A549 (cell line): ENCODE data around the gene BANK1. TPM values are rescaled to one million over a fixed set of nuclear protein-coding genes. Genes with fewer than 3 reads are reported as not detected.

Experiments used
- ATAC-seq, 2 experiments: fragments of 200-7000 bp in 1 of 2; fragments of >200 bp in 1 of 2; cut with Nextera tagmentation in 1 of 2; cut with Tn5 transposase in 1 of 2; 3 replicates each; pipeline versions ENCODE4 v1.8.0 to v1.9.1; 2018 to 2020; ENCODE audit warnings: mild to moderate bottlenecking in 1 of 2, moderate library complexity in 1 of 2
- CTCF ChIA-PET: fragments of 300-600 bp; sonication (Branson Sonifier 250); formaldehyde crosslinking; extraction: SDS; loops from one replicate; lab custom pipeline; 2021; ENCODE audit warnings: antibody characterized with exemption, inconsistent platforms; lab: Yijun Ruan, JAX
- POLR2A ChIA-PET: fragments of 350-600 bp; formaldehyde crosslinking; extraction: SDS; loops from one replicate; lab custom pipeline; 2021; ENCODE audit warnings: antibody characterized with exemption, inconsistent platforms; lab: Yijun Ruan, JAX
- DNase-seq, 2 experiments: peaks; one replicate each; pipeline versions ENCODE4 v3.0.0 to v3.0.0-alpha.2; 2011 to 2016; ENCODE audit warnings: low read depth in 1 of 2, low spot score in 1 of 2
- FAIRE-seq: peaks from 2 replicates; lab custom pipeline; 2011; peaks lifted over from hg19 to GRCh38; lab: Jason Lieb, UNC
- H3K27ac ChIP-seq, 2 experiments: fragments of >200 bp; sonication (Bioruptor Twin); formaldehyde crosslinking; 3 replicates each; pipeline ENCODE4 v1.5.1; 2016 to 2017
- H3K4me1 ChIP-seq: fragments of >200 bp; sonication (Bioruptor Twin); formaldehyde crosslinking; 3 replicates; pipeline ENCODE4 v1.6.1; 2016
- H3K4me2 ChIP-seq: fragments of >200 bp; sonication (Bioruptor Twin); formaldehyde crosslinking; 3 replicates; pipeline ENCODE4 v1.6.1; 2016
- H3K4me3 ChIP-seq: fragments of >200 bp; sonication (Bioruptor Twin); formaldehyde crosslinking; 3 replicates; pipeline ENCODE4 v1.5.1; 2016
- H3K9me3 ChIP-seq: fragments of >200 bp; sonication (Bioruptor Twin); formaldehyde crosslinking; 3 replicates; pipeline ENCODE4 v1.6.1; 2016
- CEBPB ChIP-seq, 2 experiments: fragments of >200 bp in 1 of 2; sonication (Bioruptor Twin) in 1 of 2; formaldehyde crosslinking in 1 of 2; IDR thresholded peaks; 2 replicates each; pipeline ENCODE4 v1.6.1; 2012 to 2016
- EP300 ChIP-seq, 2 experiments: fragments of >200 bp; sonication (Bioruptor Twin); formaldehyde crosslinking; IDR thresholded peaks; 2 replicates in 1 of 2; 3 replicates in 1 of 2; pipeline ENCODE4 v1.6.1; 2016 to 2017
- HOXA7 ChIP-seq: fragments of 250-450 bp; sonication (Bioruptor Pico); IDR thresholded peaks from 2 replicates; pipeline ENCODE4 v1.5.0; 2020; ENCODE audit warnings: mild to moderate bottlenecking, moderate library complexity
- HOXB5 ChIP-seq: fragments of 250-450 bp; sonication (Bioruptor Pico); IDR thresholded peaks from 2 replicates; pipeline ENCODE4 v1.5.0; 2020; ENCODE audit warnings: mild to moderate bottlenecking, moderate library complexity
- JUN ChIP-seq, 2 experiments: fragments of >200 bp; sonication (Bioruptor Twin); formaldehyde crosslinking; IDR thresholded peaks; 2 replicates in 1 of 2; 3 replicates in 1 of 2; pipeline ENCODE4 v1.6.1; 2016 to 2017
- KDM1A ChIP-seq: fragments of 200-600 bp; sonication (generic); IDR thresholded peaks from 2 replicates; pipeline ENCODE4 v1.6.1; 2016; ENCODE audit warnings: low read depth, mild to moderate bottlenecking
- KDM5A ChIP-seq: fragments of 200-600 bp; sonication (generic); IDR thresholded peaks from 2 replicates; pipeline ENCODE4 v1.6.1; 2016; ENCODE audit warnings: antibody characterized with exemption, mild to moderate bottlenecking
- MAFK ChIP-seq: fragments of 450-650 bp; IDR thresholded peaks from 2 replicates; pipeline ENCODE4 v1.6.1; 2014; ENCODE audit not compliant: partially characterized antibody
- MAZ ChIP-seq: fragments of 150-350 bp; IDR thresholded peaks from 2 replicates; pipeline ENCODE4 v1.6.1; 2014; ENCODE audit warnings: antibody characterized with exemption, low read depth, low read length, borderline replicate concordance
- POLR2AphosphoS2 ChIP-seq: conservative IDR thresholded peaks from 2 replicates; pipeline ENCODE4 v1.6.1; 2012; ENCODE audit warnings: low read length, improper control_type of control experiment, inconsistent platforms
- RARB ChIP-seq: fragments of 250-450 bp; sonication (Bioruptor Pico); IDR thresholded peaks from 2 replicates; pipeline ENCODE4 v1.8.0; 2021; ENCODE audit warnings: mild to moderate bottlenecking, moderate library complexity
- SREBF2 ChIP-seq: fragments of 450-650 bp; IDR thresholded peaks from 2 replicates; pipeline ENCODE4 v1.6.1; 2014; ENCODE audit warnings: mild to moderate bottlenecking, moderate library complexity
- TFCP2L1 ChIP-seq: fragments of 250-450 bp; sonication (Bioruptor Pico); IDR thresholded peaks from 2 replicates; pipeline ENCODE4 v1.5.0; 2021; ENCODE audit warnings: mild to moderate bottlenecking
- TP53 ChIP-seq: fragments of 250-450 bp; sonication (Bioruptor Pico); IDR thresholded peaks from 2 replicates; pipeline ENCODE4 v1.5.0; 2021; ENCODE audit warnings: mild to moderate bottlenecking, moderate library complexity
- WGBS: methylation state at CpG from one replicate; pipeline ENCODE4 v1.1.6; 2017; ENCODE audit errors: missing lambda C conversion rate; 5-methylcytosine and 5-hydroxymethylcytosine counted together
- polyA plus RNA-seq, 4 experiments: library from polyadenylated mRNA; depleted of rRNA in 3 of 4; stranded (reverse); fragments of >200 nt; fragmentation: RNase III in 1 of 4; extraction: RNeasy Plus Mini Kit Qiagen cat#74134 plus additional on column Dnase treatment in 1 of 4; gene quantifications; 2 replicates in 3 of 4; 3 replicates in 1 of 4; pipeline ENCODE4 v1.2.3, GENCODE V29; 2011 to 2017
- TF ChIP-seq, protein P1 (sequence below): fragments of >200 bp; sonication (Bioruptor Twin); formaldehyde crosslinking; IDR thresholded peaks from 2 replicates; pipeline ENCODE4 v1.6.1; 2016
- TF ChIP-seq, protein P2 (sequence below): fragments of 200-600 bp; sonication (generic); IDR thresholded peaks from 2 replicates; pipeline ENCODE4 v1.6.1; 2016; ENCODE audit warnings: antibody characterized with exemption, mild to moderate bottlenecking, moderate library complexity

BANK1 gene
- polyA plus RNA-seq, 2 of the 4 experiments (the other 2 are of a cell fraction): 2.8 to 6.1 TPM

DNA sequence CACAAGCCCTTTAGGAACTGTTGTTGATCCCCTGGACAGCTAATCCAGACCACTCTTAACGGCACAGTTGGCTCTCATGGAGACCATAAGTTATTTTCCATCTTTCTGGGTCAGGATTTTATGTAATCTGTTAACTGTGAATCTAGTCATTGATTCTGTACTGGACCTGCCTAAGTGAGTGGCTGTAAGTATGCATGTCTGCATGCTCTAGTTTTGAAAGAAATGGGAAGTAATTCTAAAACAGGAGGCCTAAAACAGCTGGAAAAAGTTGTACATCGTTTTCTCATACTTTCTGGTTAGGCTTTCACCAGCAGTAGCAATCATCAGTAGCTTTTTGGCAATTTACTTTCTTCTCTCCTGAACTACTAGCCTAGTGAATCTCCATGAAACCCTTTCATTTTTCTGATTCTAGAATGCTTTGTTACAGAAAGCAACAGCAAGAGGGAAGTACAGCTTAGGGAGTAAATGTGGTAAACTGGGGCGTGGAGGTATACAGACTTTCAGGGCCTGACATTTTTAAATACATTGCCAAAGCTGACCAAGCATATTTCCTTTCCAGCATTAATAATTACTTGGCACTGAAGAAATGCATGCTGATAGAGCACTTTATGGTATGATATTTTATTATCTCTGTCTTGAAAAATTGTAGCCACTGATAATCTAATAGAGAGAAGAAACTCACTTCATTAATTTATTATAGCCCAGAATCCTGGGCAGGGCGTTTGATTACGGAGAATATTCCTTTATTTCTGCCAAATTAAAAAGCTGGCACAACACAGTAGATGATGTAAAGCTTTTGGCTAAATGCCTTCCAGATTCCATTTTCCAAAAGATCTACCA, 202.7 kb downstream of the BANK1 start:
- no peak overlapping the region for H3K4me2 ChIP-seq
- peak; percentile 1 for TF ChIP-seq MAFK
- TF ChIP-seq POLR2AphosphoS2: no peak
- CTCF ChIA-PET: interaction anchor here (0.6 kb wide), 1 partner anchor 825 kb away, joined by 3 read pairs; no protein-coding TSS in a partner anchor
- no peaks in the 10 kb centered on the region for H3K9me3 ChIP-seq
- WGBS: 81% methylated on average over 5 of the region's 5 CpGs
- no peak overlapping the region for H3K27ac ChIP-seq
- peaks cover 12% of the 10 kb centered on the region; the same call in 2 of the 3 replicates for H3K4me1 ChIP-seq
- no peak overlapping the region for H3K4me3 ChIP-seq
- POLR2A ChIA-PET: no interaction called here
- ATAC-seq (no peak), FAIRE-seq (no peak), DNase-seq (no peak)

DNA sequence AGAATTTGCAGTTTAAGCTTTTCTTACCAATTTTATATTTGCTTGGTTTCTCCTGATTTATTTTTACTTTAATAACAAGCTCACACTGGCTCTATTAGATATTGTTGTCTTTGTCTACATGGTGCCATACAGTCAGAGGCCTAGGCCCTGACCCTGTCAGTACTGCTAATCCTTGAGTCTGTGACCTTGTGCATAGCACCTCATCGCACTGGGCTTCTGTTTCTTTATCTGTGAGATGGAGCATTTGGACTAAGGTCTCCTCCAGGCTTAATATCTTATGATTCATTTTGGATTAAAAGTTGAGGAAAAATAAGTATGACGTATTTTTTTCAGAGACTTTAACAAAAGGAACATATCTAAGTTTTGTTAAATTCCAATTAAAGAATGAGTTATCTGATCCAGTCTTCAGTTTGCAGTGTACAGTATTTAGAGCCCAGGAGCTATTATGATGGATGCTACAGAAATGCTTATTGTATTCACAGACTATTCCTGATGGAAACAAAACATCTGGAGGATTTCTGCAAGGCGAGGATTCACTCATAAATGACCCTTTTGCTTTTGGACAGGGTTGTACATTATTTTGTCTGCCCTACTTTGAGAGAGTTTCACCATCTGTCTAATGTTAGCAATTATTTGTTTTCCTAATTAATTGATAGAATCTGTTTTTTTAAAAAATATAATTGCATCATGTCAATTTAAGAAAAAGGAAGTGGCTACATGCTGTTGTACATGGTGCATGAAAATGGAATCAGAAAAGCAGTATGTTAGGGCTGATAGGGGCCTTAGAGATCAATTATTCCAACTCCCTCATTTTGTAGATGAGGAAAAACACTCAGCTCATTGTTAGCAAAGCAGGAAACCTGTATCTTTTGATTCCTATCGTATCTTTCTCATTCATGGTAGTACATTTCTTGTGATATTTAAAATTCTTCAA, 203.6 kb downstream of the BANK1 start:
- Histone ChIP-seq H3K4me2 (no peak overlapping the region), H3K4me1 (peaks cover 12% of the 10 kb centered on the region; the same call in 2 of the 3 replicates), H3K4me3 (no peak overlapping the region)
- CTCF ChIA-PET: interaction anchor here (0.6 kb wide), 1 partner anchor 826 kb away, joined by 3 read pairs; no protein-coding TSS in a partner anchor
- ATAC-seq: no peak
- FAIRE-seq: no peak
- WGBS: 77% methylated on average over 4 of the region's 4 CpGs
- TF ChIP-seq TFCP2L1 (CRISPR knock-in tag) (no peak), KDM5A (no peak), MAZ (no peak)
- TF ChIP-seq, protein P1, sequence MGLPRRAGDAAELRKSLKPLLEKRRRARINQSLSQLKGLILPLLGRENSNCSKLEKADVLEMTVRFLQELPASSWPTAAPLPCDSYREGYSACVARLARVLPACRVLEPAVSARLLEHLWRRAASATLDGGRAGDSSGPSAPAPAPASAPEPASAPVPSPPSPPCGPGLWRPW: no peak
- TF ChIP-seq, all 56 proteins: peak for 0
- Histone ChIP-seq H3K9me3 (no peaks in the 10 kb centered on the region), H3K27ac (no peak overlapping the region)
- DNase-seq: no peak
- POLR2A ChIA-PET: no interaction called here

DNA sequence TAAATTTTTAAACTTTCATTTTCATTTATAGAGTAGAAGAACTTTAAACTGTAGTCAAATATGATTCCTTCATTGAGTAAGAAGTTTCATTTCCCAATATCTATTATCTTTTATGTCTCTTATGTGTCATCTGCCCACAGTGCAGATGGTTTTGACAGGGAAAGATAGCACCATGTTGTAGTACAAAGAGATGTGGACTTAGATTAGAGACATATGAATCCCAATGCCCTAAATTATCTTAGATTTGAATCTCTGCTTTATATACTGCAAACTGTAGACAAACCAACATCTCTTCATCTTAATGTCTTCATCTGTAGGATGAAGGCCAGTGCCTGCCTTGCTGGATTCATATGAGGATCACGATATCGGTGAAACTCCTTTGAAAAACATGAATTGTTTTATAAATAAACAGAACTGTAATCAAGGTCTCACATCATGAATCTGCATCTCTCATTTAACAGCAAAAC, 217.5 kb downstream of the BANK1 start:
- TF ChIP-seq TP53 (CRISPR knock-in tag): no peak
- no peak for TF ChIP-seq EP300 (IDR thresholded peaks at IDR 0.05)
- no peak for TF ChIP-seq CEBPB (IDR thresholded peaks at IDR 0.05)
- TF ChIP-seq TFCP2L1 (CRISPR knock-in tag): no peak
- TF ChIP-seq JUN (IDR thresholded peaks at IDR 0.05): no peak
- no peak for TF ChIP-seq HOXA7 (CRISPR knock-in tag)
- no peak for TF ChIP-seq KDM1A
- no peak for TF ChIP-seq HOXB5 (CRISPR knock-in tag)
- no peak for TF ChIP-seq MAFK
- TF ChIP-seq RARB: no peak
- TF ChIP-seq, protein P2, sequence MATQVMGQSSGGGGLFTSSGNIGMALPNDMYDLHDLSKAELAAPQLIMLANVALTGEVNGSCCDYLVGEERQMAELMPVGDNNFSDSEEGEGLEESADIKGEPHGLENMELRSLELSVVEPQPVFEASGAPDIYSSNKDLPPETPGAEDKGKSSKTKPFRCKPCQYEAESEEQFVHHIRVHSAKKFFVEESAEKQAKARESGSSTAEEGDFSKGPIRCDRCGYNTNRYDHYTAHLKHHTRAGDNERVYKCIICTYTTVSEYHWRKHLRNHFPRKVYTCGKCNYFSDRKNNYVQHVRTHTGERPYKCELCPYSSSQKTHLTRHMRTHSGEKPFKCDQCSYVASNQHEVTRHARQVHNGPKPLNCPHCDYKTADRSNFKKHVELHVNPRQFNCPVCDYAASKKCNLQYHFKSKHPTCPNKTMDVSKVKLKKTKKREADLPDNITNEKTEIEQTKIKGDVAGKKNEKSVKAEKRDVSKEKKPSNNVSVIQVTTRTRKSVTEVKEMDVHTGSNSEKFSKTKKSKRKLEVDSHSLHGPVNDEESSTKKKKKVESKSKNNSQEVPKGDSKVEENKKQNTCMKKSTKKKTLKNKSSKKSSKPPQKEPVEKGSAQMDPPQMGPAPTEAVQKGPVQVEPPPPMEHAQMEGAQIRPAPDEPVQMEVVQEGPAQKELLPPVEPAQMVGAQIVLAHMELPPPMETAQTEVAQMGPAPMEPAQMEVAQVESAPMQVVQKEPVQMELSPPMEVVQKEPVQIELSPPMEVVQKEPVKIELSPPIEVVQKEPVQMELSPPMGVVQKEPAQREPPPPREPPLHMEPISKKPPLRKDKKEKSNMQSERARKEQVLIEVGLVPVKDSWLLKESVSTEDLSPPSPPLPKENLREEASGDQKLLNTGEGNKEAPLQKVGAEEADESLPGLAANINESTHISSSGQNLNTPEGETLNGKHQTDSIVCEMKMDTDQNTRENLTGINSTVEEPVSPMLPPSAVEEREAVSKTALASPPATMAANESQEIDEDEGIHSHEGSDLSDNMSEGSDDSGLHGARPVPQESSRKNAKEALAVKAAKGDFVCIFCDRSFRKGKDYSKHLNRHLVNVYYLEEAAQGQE: no peak
- no peak for TF ChIP-seq SREBF2
- no peak for DNase-seq
- Histone ChIP-seq H3K4me1 (no peaks in the 10 kb centered on the region; the same call in 2 of the 3 replicates), H3K4me2 (no peak overlapping the region), H3K27ac (no peak overlapping the region), H3K9me3 (no peaks in the 10 kb centered on the region), H3K4me3 (no peak overlapping the region)
- WGBS: 80% methylated on average over 2 of the region's 2 CpGs
- FAIRE-seq: no peak
- CTCF ChIA-PET: no interaction called here
- ATAC-seq: no peak
- POLR2A ChIA-PET: no interaction called here
